Thyroid gland (tissue), 4 donors: ENCODE results near the gene CD101. TPM values are rescaled to one million over a fixed set of nuclear protein-coding genes. Genes with fewer than 3 reads are reported as not detected.

Experiments used
- DNase-seq, 2 donors: peaks; one replicate each; pipeline ENCODE4 v3.0.0-alpha.2; 2019
- H3K27ac ChIP-seq, 3 donors: fragments of 200-600 bp; sonication (generic); 1 replicate in 2 of 3; 2 replicates in 1 of 3; pipeline ENCODE4 v1.5.1; 2016 to 2019; ENCODE audit warnings: mild to moderate bottlenecking in 1 of 3, moderate library complexity in 1 of 3
- H3K27me3 ChIP-seq: fragments of 200-600 bp; sonication (generic); one replicate; pipeline ENCODE4 v1.5.1; 2019
- H3K36me3 ChIP-seq, 2 donors: fragments of 200-600 bp; sonication (generic); one replicate each; pipeline ENCODE4 v1.5.1; 2016 to 2019
- H3K4me1 ChIP-seq, 2 donors: fragments of 200-600 bp; sonication (generic); one replicate each; pipeline ENCODE4 v1.5.1; 2017 to 2019
- H3K4me3 ChIP-seq, 3 donors: fragments of 200-600 bp; sonication (generic); replicated peaks in 1 of 3; 1 replicate in 2 of 3; 2 replicates in 1 of 3; pipeline ENCODE4 v1.5.1; 2016; ENCODE audit warnings: mild to moderate bottlenecking in 1 of 3
- H3K9me3 ChIP-seq: fragments of 200-600 bp; sonication (generic); one replicate; pipeline ENCODE4 v1.5.1; 2017
- CTCF ChIP-seq, 6 experiments: fragments of 200-600 bp in 3 of 6; fragments of 450-650 bp in 3 of 6; sonication (generic) in 3 of 6; IDR thresholded peaks; one replicate each; pipeline ENCODE4 v1.5.1; 2016 to 2019; ENCODE audit warnings: antibody characterized with exemption in 6 of 6, mild to moderate bottlenecking in 2 of 6, inconsistent platforms in 1 of 6, moderate library complexity in 1 of 6
- POLR2A ChIP-seq, 2 donors: fragments of 450-650 bp; IDR thresholded peaks; one replicate each; pipeline ENCODE4 v1.6.1; 2017; ENCODE audit warnings: antibody characterized with exemption in 2 of 2, mild to moderate bottlenecking in 2 of 2, moderate library complexity in 1 of 2
- WGBS, 2 donors: methylation state at CpG; one replicate each; pipeline ENCODE4 v1.1.5; 2017; 5-methylcytosine and 5-hydroxymethylcytosine counted together
- intact Hi-C: fragments of 100-400 bp; cut with DNase I; formaldehyde crosslinking; loops from one replicate; pipeline ENCODE4 v1.15.1; 2023
- total RNA-seq, 4 donors: library from RNA; depleted of rRNA; stranded (reverse); fragments of >200 nt; gene quantifications; one replicate each; pipeline ENCODE4 v1.2.3, GENCODE V29; 2016

CD101 gene
- total RNA-seq, 4 donors from 2014 or later, result 0.13 to 1.3 (median 0.73) TPM

GRCh38 chr1:116986421-116987255 is 14.9 kb upstream of the CD101 start:
- 93 to 95% methylated on average over 29 of the region's 29 CpGs for WGBS, 2 donors
- no peak overlapping the region for H3K4me3 ChIP-seq
- H3K4me1 ChIP-seq, result no peaks in the 10 kb centered on the region

GRCh38 chr1:116987256-116987555 is 14.4 kb upstream of the CD101 start:
- TF ChIP-seq POLR2A (IDR thresholded peaks at IDR 0.05) (no peak), CTCF (IDR thresholded peaks at IDR 0.05) (no peak)
- intact Hi-C loops, result no loop called here
- Histone ChIP-seq H3K4me1 (no peaks in the 10 kb centered on the region), H3K36me3 (peaks cover 0 to 4% of the 10 kb centered on the region in 2 donors), H3K27me3 (no peaks in the 10 kb centered on the region), H3K9me3 (no peaks in the 10 kb centered on the region), H3K4me3 (no peak overlapping the region), H3K27ac (no peak overlapping the region)
- WGBS, 2 donors, result 88 to 96% methylated on average over 11 of the region's 11 CpGs
- no peak for DNase-seq

More at GRCh38 chr1:116986421-116987255, 14.9 kb upstream of the CD101 start:
- DNase-seq, result no peak
- H3K27ac ChIP-seq, result no peak overlapping the region
- H3K27me3 ChIP-seq, result no peaks in the 10 kb centered on the region
- peaks cover 0 to 4% of the 10 kb centered on the region in 2 donors for H3K36me3 ChIP-seq
- no peak for TF ChIP-seq CTCF (IDR thresholded peaks at IDR 0.05)
- intact Hi-C loops, result no loop called here
- H3K9me3 ChIP-seq, result no peaks in the 10 kb centered on the region

- WGBS, 2 donors, result 74 to 95% methylated on average over 7 of the region's 7 CpGs
These were observed 13.3 kb upstream of the CD101 start for GRCh38 chr1:116988248-116988647.

GRCh38 chr1:116988908-116989307 is 12.7 kb upstream of the CD101 start:
- Histone ChIP-seq H3K36me3 (peaks cover 0 to 4% of the 10 kb centered on the region in 2 donors), H3K4me1 (no peaks in the 10 kb centered on the region), H3K9me3 (no peaks in the 10 kb centered on the region), H3K27ac (no peak overlapping the region), H3K4me3 (no peak overlapping the region), H3K27me3 (no peaks in the 10 kb centered on the region)
- WGBS, 2 donors, result 89 to 91% methylated on average over 2 of the region's 2 CpGs
- intact Hi-C loops, result no loop called here
- no peak for DNase-seq
- no peak for TF ChIP-seq POLR2A (IDR thresholded peaks at IDR 0.05)
- no peak for TF ChIP-seq CTCF (IDR thresholded peaks at IDR 0.05)

More at GRCh38 chr1:116988248-116988647, 13.3 kb upstream of the CD101 start:
- Histone ChIP-seq H3K36me3 (peaks cover 0 to 4% of the 10 kb centered on the region in 2 donors), H3K4me1 (no peaks in the 10 kb centered on the region), H3K27me3 (no peaks in the 10 kb centered on the region), H3K4me3 (no peak overlapping the region), H3K9me3 (no peaks in the 10 kb centered on the region), H3K27ac (no peak overlapping the region)
- intact Hi-C loops, result no loop called here
- no peak for DNase-seq
- TF ChIP-seq POLR2A (IDR thresholded peaks at IDR 0.05) (no peak), CTCF (IDR thresholded peaks at IDR 0.05) (no peak)

- intact Hi-C loops, result no loop called here
These were observed 11.7 kb upstream of the CD101 start for GRCh38 chr1:116989835-116990234.

More at GRCh38 chr1:116989835-116990234, 11.7 kb upstream of the CD101 start:
- Histone ChIP-seq H3K27ac (no peak overlapping the region), H3K4me3 (no peak overlapping the region), H3K9me3 (no peaks in the 10 kb centered on the region), H3K27me3 (no peaks in the 10 kb centered on the region), H3K36me3 (peaks cover 0 to 4% of the 10 kb centered on the region in 2 donors), H3K4me1 (no peaks in the 10 kb centered on the region)
- WGBS, 2 donors, result 72 to 75% methylated on average over 5 of the region's 5 CpGs
- no peak for DNase-seq
- TF ChIP-seq POLR2A (IDR thresholded peaks at IDR 0.05), result no peak
- no peak for TF ChIP-seq CTCF (IDR thresholded peaks at IDR 0.05)
